Esophagus muscularis mucosa (tissue), 4 donors: ENCODE results near the gene SIK2.

Experiments used
- CTCF ChIP-seq, 3 experiments: fragments of 200-600 bp in 2 of 3; fragments of 450-650 bp in 1 of 3; sonication (generic) in 2 of 3; IDR thresholded peaks; one replicate each; pipeline ENCODE4 v1.5.1; 2017 to 2019; ENCODE audit warnings: antibody characterized with exemption in 3 of 3, mild to moderate bottlenecking in 2 of 3, moderate library complexity in 1 of 3
- EP300 ChIP-seq: sonication (generic); formaldehyde crosslinking; IDR thresholded peaks from one replicate; pipeline ENCODE4 v1.6.1; 2017; ENCODE audit warnings: antibody characterized with exemption
- POLR2AphosphoS5 ChIP-seq, 2 donors: sonication (generic); formaldehyde crosslinking; IDR thresholded peaks; one replicate each; pipeline ENCODE4 v1.6.1; 2017; ENCODE audit warnings: antibody characterized with exemption in 2 of 2

GRCh38 chr11:111637885-111638284 is 35.6 kb downstream of the SIK2 start:
- TF ChIP-seq EP300 = no peak
- TF ChIP-seq CTCF (IDR thresholded peaks at IDR 0.05) = no peak
- no peak for TF ChIP-seq POLR2AphosphoS5 (IDR thresholded peaks at IDR 0.05)
